ENCODE data around the gene PHTF1.
A peak's percentile ranks its signal among the peaks of the same experiment; 100 is the strongest.
"Not testable (repeated sequence)": the region's sequence is repeated elsewhere in the genome, so short reads cannot be mapped to it uniquely, and the experiment has no call there.

The PHTF1 gene

GRCh38 chr1:113717506-113717905 is 41.8 kb downstream of the PHTF1 start:
- DNase-seq: not testable (repeated sequence)

GRCh38 chr1:113714606-113715269 is 44.5 kb downstream of the PHTF1 start:
- no peak for DNase-seq

GRCh38 chr1:113701429-113701828 is 57.9 kb downstream of the PHTF1 start:
- no peak for DNase-seq

- DNase-seq: no peak
Observed at GRCh38 chr1:113694910-113695309, 64.4 kb downstream of the PHTF1 start.

GRCh38 chr1:113692824-113693431 is 66.4 kb downstream of the PHTF1 start:
- DNase-seq: no peak

GRCh38 chr1:113692342-113692741 is 66.9 kb downstream of the PHTF1 start:
- no peak for DNase-seq

- DNase-seq: no peak
Observed at GRCh38 chr1:113691184-113691583, 68.1 kb downstream of the PHTF1 start.

GRCh38 chr1:113686891-113687618 is 72.2 kb downstream of the PHTF1 start:
- DNase-seq: no peak

- peak in 1 of 2 experiments; percentile 47 for DNase-seq
Observed at GRCh38 chr1:113684153-113684541, 75.1 kb downstream of the PHTF1 start.

- DNase-seq: no peak
Observed at GRCh38 chr1:113683384-113684152, 75.7 kb downstream of the PHTF1 start.

GRCh38 chr1:113681596-113682337 is 77.5 kb downstream of the PHTF1 start:
- no peak for DNase-seq

GRCh38 chr1:113678159-113678469 is 81.2 kb downstream of the PHTF1 start:
- no peak for DNase-seq

GRCh38 chr1:113677250-113678158 is 81.8 kb downstream of the PHTF1 start:
- DNase-seq: peak; percentile 50 to 75

- DNase-seq: no peak
Observed at GRCh38 chr1:113676524-113676923, 82.8 kb downstream of the PHTF1 start.

- no peak for DNase-seq
Observed at GRCh38 chr1:113675302-113675701, 84.0 kb downstream of the PHTF1 start.

GRCh38 chr1:113674591-113674990 is 84.7 kb downstream of the PHTF1 start:
- no peak for DNase-seq

- no peak for DNase-seq
Observed at GRCh38 chr1:113672491-113672890, 86.8 kb downstream of the PHTF1 start.

GRCh38 chr1:113670650-113671049 is 88.6 kb downstream of the PHTF1 start:
- no peak for DNase-seq

GRCh38 chr1:113669988-113670387 is 89.3 kb downstream of the PHTF1 start:
- no peak for DNase-seq

- no peak for DNase-seq
Observed at GRCh38 chr1:113666126-113666525, 93.2 kb downstream of the PHTF1 start.

- DNase-seq: no peak
Observed at GRCh38 chr1:113665071-113665470, 94.2 kb downstream of the PHTF1 start.

Data from NCI-H446 (cell line).